ENCODE data around the gene OR8G5. TPM values are rescaled to one million over a fixed set of nuclear protein-coding genes. Genes with fewer than 3 reads are reported as not detected.
"Not testable (repeated sequence)": the region's sequence is repeated elsewhere in the genome, so short reads cannot be mapped to it uniquely, and the experiment has no call there.

The OR8G5 gene
- total RNA-seq, 4 donors from 2014 or later, result not detected

GRCh38 chr11:124219126-124219525 is 37.0 kb upstream of the OR8G5 start:
- ATAC-seq (ENCODE audit: low FRiP score) (no peak), DNase-seq (ENCODE audit: low spot score) (no peak)
- no peak for TF ChIP-seq CTCF (IDR thresholded peaks at IDR 0.05)

GRCh38 chr11:124222407-124222806 is 33.8 kb upstream of the OR8G5 start:
- ATAC-seq (ENCODE audit: low FRiP score) (no peak), DNase-seq (ENCODE audit: low spot score) (no peak)
- no peak for TF ChIP-seq CTCF (IDR thresholded peaks at IDR 0.05)

- not testable (repeated sequence) for ATAC-seq (ENCODE audit: low FRiP score); DNase-seq (ENCODE audit: low spot score)
Measured at GRCh38 chr11:124224618-124225423, 31.4 kb upstream of the OR8G5 start.

GRCh38 chr11:124225471-124225870 is 30.7 kb upstream of the OR8G5 start:
- ATAC-seq (ENCODE audit: low FRiP score) (no peak), DNase-seq (ENCODE audit: low spot score) (no peak)
- no peak for TF ChIP-seq CTCF (IDR thresholded peaks at IDR 0.05)

- no peak for DNase-seq (ENCODE audit: low spot score)
- ATAC-seq (ENCODE audit: low FRiP score), result no peak
- TF ChIP-seq CTCF (IDR thresholded peaks at IDR 0.05), result no peak
Measured at GRCh38 chr11:124233376-124233775, 22.8 kb upstream of the OR8G5 start.

GRCh38 chr11:124238512-124238911 is 17.7 kb upstream of the OR8G5 start:
- TF ChIP-seq CTCF (IDR thresholded peaks at IDR 0.05), result no peak
- DNase-seq (ENCODE audit: low spot score), result no peak
- no peak for ATAC-seq (ENCODE audit: low FRiP score)

- DNase-seq (ENCODE audit: low spot score) (no peak), ATAC-seq (ENCODE audit: low FRiP score) (no peak)
- TF ChIP-seq CTCF (IDR thresholded peaks at IDR 0.05), result no peak
Measured at GRCh38 chr11:124240621-124241397, 15.4 kb upstream of the OR8G5 start, which contains the start of gene OR8G1. TSS of gene OR8G1 (plus strand) at chr11:124241095. CDS start at chr11:124249676, 8,581 bp downstream.

- not testable (repeated sequence) for ATAC-seq (ENCODE audit: low FRiP score); DNase-seq (ENCODE audit: low spot score)
Measured at GRCh38 chr11:124249869-124250268, 6.3 kb upstream of the OR8G5 start.

GRCh38 chr11:124265041-124265440 is 8.9 kb downstream of the OR8G5 start:
- DNase-seq (ENCODE audit: low spot score); ATAC-seq (ENCODE audit: low FRiP score): not testable (repeated sequence)

GRCh38 chr11:124270886-124271285 is 14.7 kb downstream of the OR8G5 start:
- not testable (repeated sequence) for DNase-seq (ENCODE audit: low spot score); ATAC-seq (ENCODE audit: low FRiP score)

Data from omental fat pad (tissue), 4 donors.